H9 (cell line): Measurements from ENCODE around the gene ACOT2. TPM values are rescaled to one million over a fixed set of nuclear protein-coding genes. Genes with fewer than 3 reads are reported as not detected.
"Not testable (repeated sequence)": the region's sequence is repeated elsewhere in the genome, so short reads cannot be mapped to it uniquely, and the experiment has no call there.

Source experiments
- DNase-seq: peaks from one replicate; pipeline ENCODE4 v3.0.0-alpha.2; 2017
- H2AFZ ChIP-seq: one replicate; pipeline ENCODE4 v1.6.1; 2013; ENCODE audit warnings: mild to moderate bottlenecking, low read length, control low read depth, moderate library complexity
- H2AK5ac ChIP-seq: 2 replicates; pipeline ENCODE4 v1.6.1; 2013; ENCODE audit warnings: low read length, control low read depth, mixed read lengths; ENCODE audit not compliant: insufficient read length
- H2BK120ac ChIP-seq: one replicate; pipeline ENCODE4 v1.6.1; 2013; ENCODE audit warnings: low read depth, mild to moderate bottlenecking, low read length, control low read depth, inconsistent platforms; ENCODE audit not compliant: poor library complexity, severe bottlenecking
- H2BK12ac ChIP-seq: 2 replicates; pipeline ENCODE4 v1.6.1; 2013; ENCODE audit warnings: low read length, control low read depth, mixed read lengths, low read depth; ENCODE audit not compliant: insufficient read length
- H2BK15ac ChIP-seq: 2 replicates; pipeline ENCODE4 v1.6.1; 2013; ENCODE audit warnings: low read depth, low read length, control low read depth
- H2BK20ac ChIP-seq: one replicate; pipeline ENCODE4 v1.6.1; 2013; ENCODE audit warnings: low read depth, mild to moderate bottlenecking, low read length, control low read depth, inconsistent platforms; ENCODE audit not compliant: poor library complexity, severe bottlenecking
- H2BK5ac ChIP-seq: 2 replicates; pipeline ENCODE4 v1.6.1; 2013; ENCODE audit warnings: low read length, control low read depth, mixed read lengths; ENCODE audit not compliant: insufficient read length
- H3K14ac ChIP-seq: 2 replicates; pipeline ENCODE4 v1.6.1; 2013; ENCODE audit warnings: low read length, control low read depth; ENCODE audit not compliant: insufficient read depth
- H3K18ac ChIP-seq: 2 replicates; pipeline ENCODE4 v1.6.1; 2013; ENCODE audit warnings: low read depth, mild to moderate bottlenecking, mixed read lengths, low read length, control low read depth; ENCODE audit not compliant: insufficient read length
- H3K23ac ChIP-seq: 2 replicates; pipeline ENCODE4 v1.6.1; 2013; ENCODE audit warnings: low read length, control low read depth, mixed read lengths, low read depth; ENCODE audit not compliant: insufficient read length
- H3K23me2 ChIP-seq: 2 replicates; pipeline ENCODE4 v1.6.1; 2013; ENCODE audit warnings: low read depth, mild to moderate bottlenecking, mixed read lengths, low read length, control low read depth; ENCODE audit not compliant: insufficient read length, poor library complexity, severe bottlenecking
- H3K27ac ChIP-seq: 2 replicates; pipeline ENCODE4 v1.5.1; 2013; ENCODE audit warnings: low read length, control low read depth, mixed read lengths, low read depth; ENCODE audit not compliant: insufficient read length
- H3K27me3 ChIP-seq: 2 replicates; pipeline ENCODE4 v1.6.1; 2013; ENCODE audit warnings: low read length, control low read depth, inconsistent platforms; ENCODE audit not compliant: insufficient read depth
- H3K4ac ChIP-seq: 2 replicates; pipeline ENCODE4 v1.6.1; 2013; ENCODE audit warnings: low read depth, mild to moderate bottlenecking, control low read depth, inconsistent platforms, low read length, moderate library complexity
- H3K4me1 ChIP-seq: 2 replicates; pipeline ENCODE4 v1.6.1; 2013; ENCODE audit warnings: low read length, control low read depth, inconsistent platforms; ENCODE audit not compliant: insufficient read depth
- H3K4me2 ChIP-seq: 2 replicates; pipeline ENCODE4 v1.6.1; 2013; ENCODE audit warnings: low read length, control low read depth, mixed read lengths; ENCODE audit not compliant: insufficient read length, insufficient read depth
- H3K56ac ChIP-seq: 2 replicates; pipeline ENCODE4 v1.6.1; 2013; ENCODE audit warnings: low read depth, mild to moderate bottlenecking, mixed read lengths, low read length, control low read depth; ENCODE audit not compliant: insufficient read length
- H3K79me1 ChIP-seq: 2 replicates; pipeline ENCODE4 v1.6.1; 2013; ENCODE audit warnings: low read depth, mild to moderate bottlenecking, moderate library complexity, low read length, control low read depth, inconsistent platforms; ENCODE audit not compliant: insufficient read depth, poor library complexity, severe bottlenecking
- H3K79me2 ChIP-seq: 2 replicates; pipeline ENCODE4 v1.6.1; 2013; ENCODE audit warnings: low read length, control low read depth, inconsistent platforms; ENCODE audit not compliant: insufficient read depth
- H3K9ac ChIP-seq: 2 replicates; pipeline ENCODE4 v1.6.1; 2013; ENCODE audit warnings: low read length, control low read depth, mixed read lengths; ENCODE audit not compliant: insufficient read length; ENCODE audit errors: extremely low read depth
- H3K9me3 ChIP-seq: one replicate; pipeline ENCODE4 v1.6.1; 2013; ENCODE audit warnings: low read depth, low read length, inconsistent platforms; ENCODE audit not compliant: control insufficient read depth
- H3T11ph ChIP-seq: one replicate; pipeline ENCODE4 v1.6.1; 2013; ENCODE audit warnings: mild to moderate bottlenecking, low read length, control low read depth, inconsistent platforms
- H4K20me1 ChIP-seq: one replicate; pipeline ENCODE4 v1.6.1; 2013; ENCODE audit not compliant: control insufficient read depth, insufficient read length, insufficient read depth
- H4K5ac ChIP-seq: 2 replicates; pipeline ENCODE4 v1.6.1; 2013; ENCODE audit warnings: low read depth, mild to moderate bottlenecking, mixed read lengths, low read length, control low read depth; ENCODE audit not compliant: insufficient read length
- H4K8ac ChIP-seq: replicated peaks from 2 replicates; pipeline ENCODE4 v1.6.1; 2013; ENCODE audit warnings: low read length, control low read depth, mixed read lengths, low read depth; ENCODE audit not compliant: insufficient read length
- H4K91ac ChIP-seq: 2 replicates; pipeline ENCODE4 v1.6.1; 2013; ENCODE audit warnings: low read depth, mild to moderate bottlenecking, moderate library complexity, mixed read lengths, low read length, control low read depth; ENCODE audit not compliant: insufficient read length
- H3K27ac Mint-ChIP-seq, 3 experiments: 2 replicates in 2 of 3; 3 replicates in 1 of 3; pipeline ENCODE4 v1.8.0; 2020 to 2021; ENCODE audit warnings: mixed read lengths in 3 of 3, mild to moderate bottlenecking in 1 of 3, moderate library complexity in 1 of 3
- H3K27me3 Mint-ChIP-seq: 2 replicates; pipeline ENCODE4 v1.8.0; 2021; ENCODE audit warnings: low read depth, mild to moderate bottlenecking, moderate library complexity, mixed read lengths
- H3K36me3 Mint-ChIP-seq, 3 experiments: 2 replicates in 2 of 3; 3 replicates in 1 of 3; pipeline ENCODE4 v1.8.0; 2020 to 2021; ENCODE audit warnings: low read depth in 3 of 3, mixed read lengths in 3 of 3; ENCODE audit not compliant: insufficient read depth in 1 of 3
- H3K4me1 Mint-ChIP-seq, 2 experiments: 2 replicates each; pipeline ENCODE4 v1.8.0; 2020; ENCODE audit warnings: mixed read lengths in 2 of 2
- H3K4me3 Mint-ChIP-seq, 2 experiments: 2 replicates in 1 of 2; 3 replicates in 1 of 2; pipeline ENCODE4 v1.8.0; 2020 to 2021; ENCODE audit warnings: mild to moderate bottlenecking in 2 of 2, mixed read lengths in 2 of 2, moderate library complexity in 1 of 2
- H3K9me3 Mint-ChIP-seq, 2 experiments: 2 replicates in 1 of 2; 3 replicates in 1 of 2; pipeline ENCODE4 v1.8.0; 2020; ENCODE audit warnings: mild to moderate bottlenecking in 2 of 2, mixed read lengths in 2 of 2, moderate library complexity in 1 of 2
- WGBS: extraction: QIAGEN DNeasy Blood & Tissue Kit; methylation state at CpG from one replicate; pipeline ENCODE4 v1.1.7; 2013; ENCODE audit warnings: missing lambda C conversion rate, low lambda C conversion rate, mixed read lengths; ENCODE audit not compliant: insufficient read length; ENCODE audit errors: extremely low coverage; 5-methylcytosine and 5-hydroxymethylcytosine counted together
- long read RNA-seq: library from polyadenylated mRNA; unstranded; transcript quantifications from one replicate; pipeline ENCODE4 v2.0.0, GENCODE V29; 2020
- total RNA-seq: library from RNA; stranded (reverse); gene quantifications from 2 replicates; pipeline ENCODE4 v1.2.1, GENCODE V29; 2021

The ACOT2 gene, protein sequence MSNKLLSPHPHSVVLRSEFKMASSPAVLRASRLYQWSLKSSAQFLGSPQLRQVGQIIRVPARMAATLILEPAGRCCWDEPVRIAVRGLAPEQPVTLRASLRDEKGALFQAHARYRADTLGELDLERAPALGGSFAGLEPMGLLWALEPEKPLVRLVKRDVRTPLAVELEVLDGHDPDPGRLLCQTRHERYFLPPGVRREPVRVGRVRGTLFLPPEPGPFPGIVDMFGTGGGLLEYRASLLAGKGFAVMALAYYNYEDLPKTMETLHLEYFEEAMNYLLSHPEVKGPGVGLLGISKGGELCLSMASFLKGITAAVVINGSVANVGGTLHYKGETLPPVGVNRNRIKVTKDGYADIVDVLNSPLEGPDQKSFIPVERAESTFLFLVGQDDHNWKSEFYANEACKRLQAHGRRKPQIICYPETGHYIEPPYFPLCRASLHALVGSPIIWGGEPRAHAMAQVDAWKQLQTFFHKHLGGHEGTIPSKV
- 10.2 and 10.3 TPM in 2 replicates for total RNA-seq
- long read RNA-seq, transcript ACOT2-201 (3 exons, 1,774 nt): major isoform, 87 of 99 reads
- long read RNA-seq, partial matches to known transcripts: 10 of 99 reads
- long read RNA-seq, other reads (novel, unspliced or antisense): 2 of 99 reads

DNA sequence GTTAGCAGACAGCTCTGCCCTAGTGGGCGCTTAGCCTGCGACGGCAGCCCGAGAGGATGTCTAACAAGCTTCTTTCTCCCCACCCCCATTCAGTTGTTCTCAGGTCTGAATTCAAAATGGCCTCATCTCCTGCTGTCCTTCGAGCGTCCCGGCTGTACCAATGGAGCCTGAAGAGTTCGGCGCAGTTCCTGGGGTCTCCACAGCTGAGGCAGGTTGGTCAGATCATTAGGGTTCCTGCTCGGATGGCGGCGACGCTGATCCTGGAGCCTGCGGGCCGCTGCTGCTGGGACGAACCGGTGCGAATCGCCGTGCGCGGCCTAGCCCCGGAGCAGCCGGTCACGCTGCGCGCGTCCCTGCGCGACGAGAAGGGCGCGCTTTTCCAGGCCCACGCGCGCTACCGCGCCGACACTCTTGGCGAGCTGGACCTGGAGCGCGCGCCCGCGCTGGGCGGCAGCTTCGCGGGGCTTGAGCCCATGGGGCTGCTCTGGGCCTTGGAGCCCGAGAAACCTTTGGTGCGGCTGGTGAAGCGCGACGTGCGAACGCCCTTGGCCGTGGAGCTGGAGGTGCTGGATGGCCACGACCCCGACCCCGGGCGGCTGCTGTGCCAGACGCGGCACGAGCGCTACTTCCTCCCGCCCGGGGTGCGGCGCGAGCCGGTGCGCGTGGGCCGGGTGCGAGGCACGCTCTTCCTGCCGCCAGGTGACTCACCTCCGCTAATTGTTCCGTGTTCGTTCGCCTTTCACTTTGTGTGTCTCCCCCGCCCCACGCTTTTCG lies at the start of gene ACOT2:
Gene ACOT2, plus strand, starts transcription at position 29 of the 774 bp plus-strand sequence. Its CDS starts 28 bp downstream, at position 57.
- not testable (repeated sequence) for H4K20me1 ChIP-seq, H4K5ac ChIP-seq

More for the DNA sequence above, at the start of gene ACOT2:
- no CpG with 5 or more reads among the region's 83 CpGs for WGBS
- peak within 1 kb of the TSS; percentile 18 for H3K9ac ChIP-seq
- peak within 1 kb of the TSS; percentile 55 for H3K4me2 ChIP-seq
- H3K27me3 ChIP-seq, H3K23ac ChIP-seq, H2AFZ ChIP-seq, H2BK120ac ChIP-seq, H3K56ac ChIP-seq, H2BK12ac ChIP-seq, H3K9me3 Mint-ChIP-seq, H2BK5ac ChIP-seq, H3K9me3 ChIP-seq, H3K27ac ChIP-seq, H4K8ac ChIP-seq, H3K4me1 ChIP-seq, H4K91ac ChIP-seq, H2AK5ac ChIP-seq, H3T11ph ChIP-seq, H3K23me2 ChIP-seq, H2BK20ac ChIP-seq, H2BK15ac ChIP-seq, H3K79me2 ChIP-seq, H3K79me1 ChIP-seq: not testable (repeated sequence)
- H3K14ac ChIP-seq: peak within 1 kb of the TSS; percentile 88
- peak within 1 kb of the TSS; percentile 76 to 80 for H3K4me3 Mint-ChIP-seq
- H3K27me3 Mint-ChIP-seq: peaks cover 15% of the 10 kb centered on the region
- DNase-seq: peak; percentile 71
- peak within 1 kb of the TSS; percentile 86 for H3K18ac ChIP-seq
- peaks cover 24 to 31% of the 10 kb centered on the region in 2 experiments for H3K4me1 Mint-ChIP-seq
- H3K27ac Mint-ChIP-seq: peak within 1 kb of the TSS in 2 of 3 experiments; percentile 85 to 96; a peak in 5 of 7 replicates
- H3K4ac ChIP-seq: peak within 1 kb of the TSS; percentile 6; the same call in 1 of the 2 replicates
- peaks cover 3 to 29% (median 25%) of the 10 kb centered on the region in 3 experiments for H3K36me3 Mint-ChIP-seq
